Neural cell (in vitro differentiated cells): Measurements from ENCODE around the gene SLC13A2.

ENCODE experiments used
- CTCF ChIP-seq: fragments of 450-650 bp; IDR thresholded peaks from 2 replicates; pipeline ENCODE4 v1.5.1; 2014; ENCODE audit warnings: antibody characterized with exemption, mild to moderate bottlenecking, moderate library complexity; ENCODE audit not compliant: poor library complexity, severe bottlenecking
- EP300 ChIP-seq: fragments of 450-650 bp; conservative IDR thresholded peaks from 2 replicates; pipeline ENCODE4 v1.6.1; 2014; ENCODE audit warnings: antibody characterized with exemption, mild to moderate bottlenecking, moderate library complexity; ENCODE audit not compliant: poor library complexity, severe bottlenecking
- EZH2 ChIP-seq: fragments of 200-600, 300-800 bp; shearing (Covaris generic), sonication (generic); IDR thresholded peaks from 2 replicates; pipeline ENCODE4 v1.6.1; 2014; ENCODE audit warnings: antibody characterized with exemption, low read length, borderline replicate concordance, mild to moderate bottlenecking; ENCODE audit not compliant: insufficient read depth, poor library complexity, severe bottlenecking
- MXI1 ChIP-seq: fragments of 450-650 bp; conservative IDR thresholded peaks from 2 replicates; pipeline ENCODE4 v1.6.1; 2014; ENCODE audit warnings: antibody characterized with exemption, mild to moderate bottlenecking; ENCODE audit not compliant: poor library complexity, severe bottlenecking
- POLR2AphosphoS5 ChIP-seq: IDR thresholded peaks from 2 replicates; pipeline ENCODE4 v1.6.1; 2012
- RAD21 ChIP-seq: fragments of 450-650 bp; conservative IDR thresholded peaks from 2 replicates; pipeline ENCODE4 v1.6.1; 2014; ENCODE audit warnings: antibody characterized with exemption, mild to moderate bottlenecking, moderate library complexity
- SMC3 ChIP-seq: fragments of 450-650 bp; conservative IDR thresholded peaks from 2 replicates; pipeline ENCODE4 v1.6.1; 2014; ENCODE audit warnings: antibody characterized with exemption, mild to moderate bottlenecking, moderate library complexity; ENCODE audit not compliant: poor library complexity
- TF ChIP-seq, protein P1 (sequence below): IDR thresholded peaks from 2 replicates; pipeline ENCODE4 v1.6.1; 2012; ENCODE audit warnings: borderline replicate concordance

GRCh38 chr17:28478712-28479615 is 5.5 kb downstream of the SLC13A2 start:
- no peak for TF ChIP-seq CTCF
- TF ChIP-seq POLR2AphosphoS5 = no peak
- no peak for TF ChIP-seq EP300
- TF ChIP-seq EZH2 = no peak
- no peak for TF ChIP-seq RAD21
- no peak for TF ChIP-seq MXI1
- no peak for TF ChIP-seq SMC3
- TF ChIP-seq, protein P1, sequence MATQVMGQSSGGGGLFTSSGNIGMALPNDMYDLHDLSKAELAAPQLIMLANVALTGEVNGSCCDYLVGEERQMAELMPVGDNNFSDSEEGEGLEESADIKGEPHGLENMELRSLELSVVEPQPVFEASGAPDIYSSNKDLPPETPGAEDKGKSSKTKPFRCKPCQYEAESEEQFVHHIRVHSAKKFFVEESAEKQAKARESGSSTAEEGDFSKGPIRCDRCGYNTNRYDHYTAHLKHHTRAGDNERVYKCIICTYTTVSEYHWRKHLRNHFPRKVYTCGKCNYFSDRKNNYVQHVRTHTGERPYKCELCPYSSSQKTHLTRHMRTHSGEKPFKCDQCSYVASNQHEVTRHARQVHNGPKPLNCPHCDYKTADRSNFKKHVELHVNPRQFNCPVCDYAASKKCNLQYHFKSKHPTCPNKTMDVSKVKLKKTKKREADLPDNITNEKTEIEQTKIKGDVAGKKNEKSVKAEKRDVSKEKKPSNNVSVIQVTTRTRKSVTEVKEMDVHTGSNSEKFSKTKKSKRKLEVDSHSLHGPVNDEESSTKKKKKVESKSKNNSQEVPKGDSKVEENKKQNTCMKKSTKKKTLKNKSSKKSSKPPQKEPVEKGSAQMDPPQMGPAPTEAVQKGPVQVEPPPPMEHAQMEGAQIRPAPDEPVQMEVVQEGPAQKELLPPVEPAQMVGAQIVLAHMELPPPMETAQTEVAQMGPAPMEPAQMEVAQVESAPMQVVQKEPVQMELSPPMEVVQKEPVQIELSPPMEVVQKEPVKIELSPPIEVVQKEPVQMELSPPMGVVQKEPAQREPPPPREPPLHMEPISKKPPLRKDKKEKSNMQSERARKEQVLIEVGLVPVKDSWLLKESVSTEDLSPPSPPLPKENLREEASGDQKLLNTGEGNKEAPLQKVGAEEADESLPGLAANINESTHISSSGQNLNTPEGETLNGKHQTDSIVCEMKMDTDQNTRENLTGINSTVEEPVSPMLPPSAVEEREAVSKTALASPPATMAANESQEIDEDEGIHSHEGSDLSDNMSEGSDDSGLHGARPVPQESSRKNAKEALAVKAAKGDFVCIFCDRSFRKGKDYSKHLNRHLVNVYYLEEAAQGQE = no peak
